HEK293 (cell line): ENCODE data around the gene TJP3.

Source experiments
- ELK4 ChIP-seq: IDR thresholded peaks from 2 replicates; pipeline ENCODE4 v1.6.1; 2011; ENCODE audit warnings: mild to moderate bottlenecking, low read depth, low read length, borderline replicate concordance
- HOXC10 ChIP-seq: sonication (generic); formaldehyde crosslinking; IDR thresholded peaks from 2 replicates; pipeline ENCODE4 v1.8.1; 2023; ENCODE audit warnings: mild to moderate bottlenecking, missing genetic modification reagents
- IKZF3 ChIP-seq: fragments of 450-650 bp; IDR thresholded peaks from 2 replicates; pipeline ENCODE4 v1.5.0; 2018; ENCODE audit warnings: missing biosample characterization, mild to moderate bottlenecking, missing genetic modification characterization, moderate library complexity
- INSM2 ChIP-seq: fragments of 450-650 bp; formaldehyde crosslinking; IDR thresholded peaks from 2 replicates; pipeline ENCODE4 v1.5.1; 2016; ENCODE audit warnings: missing biosample characterization, missing genetic modification characterization
- KLF16 ChIP-seq: fragments of 450-650 bp; formaldehyde crosslinking; IDR thresholded peaks from 2 replicates; pipeline ENCODE4 v1.5.1; 2017; ENCODE audit warnings: missing biosample characterization, missing genetic modification characterization
- MEIS1 ChIP-seq: sonication (generic); formaldehyde crosslinking; IDR thresholded peaks from 2 replicates; pipeline ENCODE4 v1.8.1; 2022; ENCODE audit warnings: missing genetic modification reagents, mild to moderate bottlenecking, borderline replicate concordance
- SALL2 ChIP-seq: fragments of 450-650 bp; formaldehyde crosslinking; IDR thresholded peaks from 2 replicates; pipeline ENCODE4 v1.5.0; 2017; ENCODE audit warnings: missing biosample characterization, mild to moderate bottlenecking, missing genetic modification characterization, borderline replicate concordance
- SP2 ChIP-seq: fragments of 450-650 bp; formaldehyde crosslinking; IDR thresholded peaks from 2 replicates; pipeline ENCODE4 v1.5.1; 2016; ENCODE audit warnings: missing biosample characterization, missing genetic modification characterization
- SP3 ChIP-seq: fragments of 450-650 bp; formaldehyde crosslinking; IDR thresholded peaks from 2 replicates; pipeline ENCODE4 v1.5.1; 2016; ENCODE audit warnings: missing biosample characterization, missing genetic modification characterization
- TCF7L2 ChIP-seq: IDR thresholded peaks from 2 replicates; pipeline ENCODE4 v1.6.1; 2011; ENCODE audit warnings: low read depth, mild to moderate bottlenecking, inconsistent platforms, low read length, moderate library complexity, borderline replicate concordance
- YY1 ChIP-seq: fragments of 450-650 bp; formaldehyde crosslinking; IDR thresholded peaks from 2 replicates; pipeline ENCODE4 v1.5.1; 2018; ENCODE audit warnings: missing biosample characterization, missing genetic modification characterization
- ZBTB21 ChIP-seq: fragments of 450-650 bp; formaldehyde crosslinking; IDR thresholded peaks from 2 replicates; pipeline ENCODE4 v1.5.1; 2017; ENCODE audit warnings: missing biosample characterization, missing genetic modification characterization
- ZBTB44 ChIP-seq: fragments of 450-650 bp; IDR thresholded peaks from 2 replicates; pipeline ENCODE4 v1.5.1; 2018; ENCODE audit warnings: missing biosample characterization, mild to moderate bottlenecking, missing genetic modification characterization
- ZBTB8A ChIP-seq: fragments of 450-650 bp; formaldehyde crosslinking; IDR thresholded peaks from 2 replicates; pipeline ENCODE4 v1.5.1; 2016; ENCODE audit warnings: missing biosample characterization, missing genetic modification characterization
- ZFP3 ChIP-seq: fragments of 450-650 bp; formaldehyde crosslinking; IDR thresholded peaks from 2 replicates; pipeline ENCODE4 v1.5.1; 2016; ENCODE audit warnings: low read depth, missing biosample characterization, missing genetic modification characterization
- ZFP37 ChIP-seq: fragments of 450-650 bp; formaldehyde crosslinking; IDR thresholded peaks from 2 replicates; pipeline ENCODE4 v1.5.1; 2016; ENCODE audit warnings: missing biosample characterization, missing genetic modification characterization
- ZFP41 ChIP-seq: fragments of 450-650 bp; formaldehyde crosslinking; IDR thresholded peaks from 2 replicates; pipeline ENCODE4 v1.5.1; 2016; ENCODE audit warnings: missing biosample characterization, missing genetic modification characterization, borderline replicate concordance
- ZNF155 ChIP-seq: fragments of 450-650 bp; formaldehyde crosslinking; IDR thresholded peaks from 2 replicates; pipeline ENCODE4 v1.5.1; 2016; ENCODE audit warnings: missing biosample characterization, missing genetic modification characterization
- ZNF157 ChIP-seq: fragments of 450-650 bp; formaldehyde crosslinking; IDR thresholded peaks from 2 replicates; pipeline ENCODE4 v1.5.1; 2016; ENCODE audit warnings: missing biosample characterization, missing genetic modification characterization
- ZNF16 ChIP-seq: fragments of 450-650 bp; formaldehyde crosslinking; IDR thresholded peaks from 2 replicates; pipeline ENCODE4 v1.5.1; 2016; ENCODE audit warnings: low read depth, missing biosample characterization, missing genetic modification characterization
- ZNF169 ChIP-seq: fragments of 450-650 bp; formaldehyde crosslinking; IDR thresholded peaks from 2 replicates; pipeline ENCODE4 v1.5.1; 2016; ENCODE audit warnings: missing biosample characterization, missing genetic modification characterization
- ZNF19 ChIP-seq: fragments of 450-650 bp; formaldehyde crosslinking; IDR thresholded peaks from 2 replicates; pipeline ENCODE4; 2016; ENCODE audit warnings: missing biosample characterization, missing genetic modification characterization, low read depth
- ZNF292 ChIP-seq: fragments of 450-650 bp; formaldehyde crosslinking; IDR thresholded peaks from 2 replicates; pipeline ENCODE4 v1.5.1; 2016; ENCODE audit warnings: low read depth, missing biosample characterization, missing genetic modification characterization, borderline replicate concordance
- ZNF362 ChIP-seq: fragments of 450-650 bp; formaldehyde crosslinking; IDR thresholded peaks from 2 replicates; pipeline ENCODE4 v1.5.1; 2016; ENCODE audit warnings: missing biosample characterization, missing genetic modification characterization
- ZNF391 ChIP-seq: fragments of 450-650 bp; formaldehyde crosslinking; IDR thresholded peaks from 2 replicates; pipeline ENCODE4 v1.5.1; 2016; ENCODE audit warnings: low read depth, missing biosample characterization, missing genetic modification characterization, borderline replicate concordance
- ZNF473 ChIP-seq: fragments of 450-650 bp; formaldehyde crosslinking; IDR thresholded peaks from 2 replicates; pipeline ENCODE4 v1.5.1; 2017; ENCODE audit warnings: missing biosample characterization, missing genetic modification characterization
- ZNF488 ChIP-seq: fragments of 450-650 bp; formaldehyde crosslinking; IDR thresholded peaks from 2 replicates; pipeline ENCODE4 v1.5.1; 2016; ENCODE audit warnings: missing biosample characterization, missing genetic modification characterization
- ZNF510 ChIP-seq: fragments of 450-650 bp; formaldehyde crosslinking; IDR thresholded peaks from 2 replicates; pipeline ENCODE4 v1.5.1; 2018; ENCODE audit warnings: mild to moderate bottlenecking, missing genetic modification characterization, missing biosample characterization; ENCODE audit not compliant: insufficient replicate concordance
- ZNF580 ChIP-seq: fragments of 450-650 bp; formaldehyde crosslinking; IDR thresholded peaks from 2 replicates; pipeline ENCODE4 v1.5.1; 2016; ENCODE audit warnings: missing biosample characterization, missing genetic modification characterization
- ZNF639 ChIP-seq: fragments of 450-650 bp; formaldehyde crosslinking; IDR thresholded peaks from 2 replicates; pipeline ENCODE4 v1.5.1; 2016; ENCODE audit warnings: missing biosample characterization, missing genetic modification characterization
- ZNF654 ChIP-seq: fragments of 450-650 bp; formaldehyde crosslinking; IDR thresholded peaks from 2 replicates; pipeline ENCODE4 v1.5.1; 2016; ENCODE audit warnings: low read depth, missing biosample characterization, missing genetic modification characterization
- ZNF664 ChIP-seq: fragments of 450-650 bp; formaldehyde crosslinking; IDR thresholded peaks from 2 replicates; pipeline ENCODE4 v1.5.1; 2016; ENCODE audit warnings: missing biosample characterization, missing genetic modification characterization

Gene TJP3

GRCh38 chr19:3785451-3785937, 77.3 kb downstream of the TJP3 start (continued):
- TF ChIP-seq ZNF362 (tag by site-specific recombination) (no peak), IKZF3 (no peak), TCF7L2 (no peak), HOXC10 (no peak), ZNF664 (tag by site-specific recombination) (no peak), ELK4 (no peak), MEIS1 (CRISPR knock-in tag) (no peak), KLF16 (no peak), ZNF488 (tag by site-specific recombination) (no peak), ZBTB21 (tag by site-specific recombination) (no peak), ZFP37 (tag by site-specific recombination) (no peak), ZFP41 (no peak), ZNF157 (tag by site-specific recombination) (no peak), ZNF510 (tag by site-specific recombination) (no peak), ZNF473 (tag by site-specific recombination) (no peak), SP3 (tag by site-specific recombination) (peak; percentile 74), ZFP3 (tag by site-specific recombination) (no peak), ZNF16 (tag by site-specific recombination) (no peak), ZNF391 (tag by site-specific recombination) (no peak), SALL2 (tag by site-specific recombination) (no peak), ZNF580 (no peak), ZNF155 (tag by site-specific recombination) (no peak), ZNF292 (tag by site-specific recombination) (no peak), ZBTB8A (peak; percentile 97), SP2 (tag by site-specific recombination) (peak; percentile 33), YY1 (no peak), ZBTB44 (tag by site-specific recombination) (no peak), ZNF169 (tag by site-specific recombination) (no peak), INSM2 (tag by site-specific recombination) (no peak), ZNF639 (tag by site-specific recombination) (no peak), ZNF654 (tag by site-specific recombination) (no peak), ZNF19 (no peak)
